AG09319 (cell line): ENCODE measurements around the gene STEAP3.
A peak's percentile ranks its signal among the peaks of the same experiment; 100 is the strongest.
"Not testable (repeated sequence)": the region's sequence is repeated elsewhere in the genome, so short reads cannot be mapped to it uniquely, and the experiment has no call there.

Experiments
- DNase-seq: peaks from one replicate; pipeline ENCODE4 v3.0.0-alpha.2; 2010; ENCODE audit warnings: low read depth; ENCODE audit errors: extremely low read depth
- CTCF ChIP-seq: IDR thresholded peaks from 2 replicates; pipeline ENCODE4 v1.5.1; 2011; ENCODE audit warnings: low read depth, mild to moderate bottlenecking, inconsistent platforms, low read length, moderate library complexity

STEAP3 gene

GRCh38 chr2:119264781-119265692 lies 41.4 kb downstream of the STEAP3 start:
- DNase-seq: no peak
- TF ChIP-seq CTCF: peak; percentile 80

- no peak for DNase-seq
- TF ChIP-seq CTCF: no peak
These were observed 42.0 kb downstream of the STEAP3 start for GRCh38 chr2:119265693-119266066.

GRCh38 chr2:119266091-119266589 lies 42.5 kb downstream of the STEAP3 start:
- DNase-seq: no peak
- no peak for TF ChIP-seq CTCF

GRCh38 chr2:119267604-119268003 lies 44.0 kb downstream of the STEAP3 start:
- no peak for TF ChIP-seq CTCF

GRCh38 chr2:119276864-119277263 lies 53.2 kb downstream of the STEAP3 start:
- DNase-seq: no peak
- no peak for TF ChIP-seq CTCF

More at GRCh38 chr2:119267604-119268003, 44.0 kb downstream of the STEAP3 start:
- no peak for DNase-seq

GRCh38 chr2:119278385-119278784 lies 54.8 kb downstream of the STEAP3 start:
- DNase-seq: not testable (repeated sequence)

GRCh38 chr2:119278946-119279345 lies 55.3 kb downstream of the STEAP3 start:
- TF ChIP-seq CTCF: no peak
- no peak for DNase-seq
